Measurements from ENCODE around the gene CACNA1G.
A peak's percentile ranks its signal among the peaks of the same experiment; 100 is the strongest.

Gene CACNA1G

GRCh38 chr17:50533185-50533584 is 27.3 kb upstream of the CACNA1G start:
- FAIRE-seq (no peak), DNase-seq (ENCODE audit: low spot score) (no peak)

GRCh38 chr17:50533720-50534148 is 26.8 kb upstream of the CACNA1G start:
- DNase-seq (ENCODE audit: low spot score) (peak; percentile 50), FAIRE-seq (peak; percentile 9)

- DNase-seq (ENCODE audit: low spot score) (peak; percentile 86), FAIRE-seq (peak; percentile 86)
Measured at GRCh38 chr17:50534222-50534978, 26.1 kb upstream of the CACNA1G start.

DNA sequence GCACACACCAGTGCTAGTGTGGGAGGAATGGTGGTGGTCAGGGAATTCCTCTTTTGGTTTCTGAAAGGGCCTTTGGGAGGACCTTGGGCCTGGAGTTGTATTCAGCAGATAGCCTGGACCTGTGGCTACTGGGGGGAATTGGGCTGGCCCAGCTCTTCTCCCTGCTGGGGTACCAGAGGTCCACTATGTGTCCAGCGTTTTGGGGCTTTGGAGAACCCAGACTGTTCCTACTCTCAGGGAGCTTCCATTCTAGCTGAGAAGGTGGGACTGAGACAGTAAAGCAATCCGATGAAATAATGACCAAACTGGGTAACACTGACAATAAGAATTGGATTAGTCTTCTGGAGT is 25.6 kb upstream of the CACNA1G start:
- no peak for FAIRE-seq
- no peak for DNase-seq (ENCODE audit: low spot score)

DNA sequence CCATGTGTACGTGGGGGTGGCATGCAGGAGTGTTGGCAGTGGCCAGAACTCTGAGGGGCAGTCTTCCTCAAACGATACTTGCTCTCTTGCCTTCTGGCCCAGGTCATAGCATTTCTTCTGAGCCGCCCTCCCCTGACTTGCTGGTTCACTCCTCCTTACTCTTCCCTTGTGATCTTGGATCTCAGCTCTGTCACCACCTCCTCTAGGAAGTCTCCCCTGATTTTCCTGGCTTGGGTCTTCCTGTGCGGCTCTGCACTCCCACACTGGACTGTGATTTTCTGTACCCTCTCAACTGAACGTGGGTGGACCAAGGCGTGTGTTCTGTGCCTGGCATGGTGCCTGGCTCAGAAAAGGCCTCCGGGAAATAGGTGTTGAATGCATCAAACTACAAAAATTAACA is 25.1 kb upstream of the CACNA1G start:
- no peak for DNase-seq (ENCODE audit: low spot score)
- no peak for FAIRE-seq

DNA sequence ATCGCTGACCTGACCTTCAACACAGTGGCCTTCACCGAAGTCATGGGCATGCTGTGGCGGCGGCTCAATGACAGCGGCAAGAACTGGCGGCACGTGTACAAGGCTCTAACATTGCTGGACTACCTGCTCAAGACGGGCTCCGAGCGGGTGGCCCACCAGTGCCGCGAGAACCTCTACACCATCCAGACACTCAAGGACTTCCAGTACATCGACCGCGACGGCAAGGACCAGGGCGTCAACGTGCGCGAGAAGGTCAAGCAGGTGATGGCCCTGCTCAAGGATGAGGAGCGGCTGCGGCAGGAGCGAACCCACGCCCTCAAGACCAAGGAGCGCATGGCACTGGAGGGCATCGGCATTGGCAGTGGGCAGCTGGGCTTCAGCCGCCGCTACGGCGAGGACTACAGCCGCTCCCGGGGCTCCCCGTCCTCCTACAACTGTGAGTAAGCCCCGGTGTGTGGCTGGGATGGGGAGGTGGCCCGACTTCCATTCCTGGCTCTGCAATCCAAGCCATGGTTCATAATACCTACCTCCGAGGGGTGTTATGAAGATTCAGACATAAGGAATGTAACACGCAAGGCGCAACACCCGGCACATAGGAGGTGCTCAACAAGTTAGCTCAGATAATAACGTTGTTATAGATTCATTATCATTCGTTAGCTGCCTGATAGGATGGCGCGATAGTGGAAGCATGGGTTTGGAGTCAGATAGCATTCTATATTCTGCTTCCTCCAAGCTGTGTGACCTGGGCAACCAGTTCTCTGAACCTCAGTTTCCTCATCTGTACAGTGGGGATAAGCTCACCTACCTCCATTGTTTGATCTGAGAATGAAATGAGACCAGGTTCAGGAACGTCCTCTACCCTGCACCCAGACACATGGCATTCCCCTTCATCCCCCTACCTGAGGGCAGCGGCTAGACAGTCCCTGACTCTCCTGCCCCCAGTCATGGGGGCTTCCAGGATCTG is 23.6 kb upstream of the CACNA1G start:
- DNase-seq (ENCODE audit: low spot score), result no peak
- FAIRE-seq, result no peak

DNA sequence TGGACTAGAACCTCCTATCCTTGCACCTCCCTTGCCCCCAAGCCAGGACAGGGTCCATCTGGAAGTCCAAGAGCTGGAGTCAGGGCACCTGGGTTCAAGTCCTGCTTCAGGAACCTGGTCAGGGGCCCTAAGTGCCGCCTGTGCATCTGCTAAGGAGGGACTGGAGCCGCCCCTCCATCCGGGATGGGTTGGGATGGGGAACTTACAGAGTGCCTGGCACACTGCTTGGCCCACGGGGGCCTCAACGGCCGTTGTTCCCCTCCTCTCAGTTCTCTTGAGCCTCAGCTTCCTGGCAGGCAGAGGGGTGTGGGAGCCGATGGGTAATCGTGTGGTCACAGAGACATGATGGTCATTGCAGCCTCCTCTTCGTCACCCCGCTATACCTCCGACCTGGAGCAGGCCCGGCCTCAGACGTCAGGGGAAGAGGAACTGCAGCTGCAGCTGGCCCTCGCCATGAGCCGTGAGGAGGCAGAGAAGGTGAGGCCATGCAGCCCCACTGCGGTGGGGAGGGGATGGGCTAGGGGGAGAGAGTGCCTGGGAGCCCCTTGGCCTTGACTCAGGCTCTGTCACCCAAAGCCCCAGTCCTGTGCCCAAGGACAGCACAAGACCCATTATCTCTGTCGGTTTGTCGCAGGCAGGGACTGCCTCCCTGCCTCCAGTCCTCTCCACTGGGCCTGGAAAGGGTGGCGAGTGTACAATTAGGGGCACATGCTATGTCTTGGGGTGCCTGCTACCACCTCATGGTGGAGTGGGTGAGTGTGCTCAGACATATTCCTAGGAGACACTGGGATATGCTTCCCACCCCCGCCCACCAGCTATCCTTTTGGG is 22.6 kb upstream of the CACNA1G start:
- DNase-seq (ENCODE audit: low spot score) (no peak), FAIRE-seq (no peak)

GRCh38 chr17:50538549-50539410 is 21.7 kb upstream of the CACNA1G start:
- peak; percentile 5 for FAIRE-seq
- no peak for DNase-seq (ENCODE audit: low spot score)

GRCh38 chr17:50539762-50540559 is 20.6 kb upstream of the CACNA1G start:
- no peak for DNase-seq (ENCODE audit: low spot score)
- no peak for FAIRE-seq

GRCh38 chr17:50540560-50541401 is 19.7 kb upstream of the CACNA1G start:
- DNase-seq (ENCODE audit: low spot score) (no peak), FAIRE-seq (no peak)

GRCh38 chr17:50541402-50541715 is 19.2 kb upstream of the CACNA1G start:
- FAIRE-seq, result no peak
- DNase-seq (ENCODE audit: low spot score), result no peak

GRCh38 chr17:50541716-50542688 is 18.5 kb upstream of the CACNA1G start:
- FAIRE-seq, result peak; percentile 96
- peak; percentile 97 for DNase-seq (ENCODE audit: low spot score)

DNA sequence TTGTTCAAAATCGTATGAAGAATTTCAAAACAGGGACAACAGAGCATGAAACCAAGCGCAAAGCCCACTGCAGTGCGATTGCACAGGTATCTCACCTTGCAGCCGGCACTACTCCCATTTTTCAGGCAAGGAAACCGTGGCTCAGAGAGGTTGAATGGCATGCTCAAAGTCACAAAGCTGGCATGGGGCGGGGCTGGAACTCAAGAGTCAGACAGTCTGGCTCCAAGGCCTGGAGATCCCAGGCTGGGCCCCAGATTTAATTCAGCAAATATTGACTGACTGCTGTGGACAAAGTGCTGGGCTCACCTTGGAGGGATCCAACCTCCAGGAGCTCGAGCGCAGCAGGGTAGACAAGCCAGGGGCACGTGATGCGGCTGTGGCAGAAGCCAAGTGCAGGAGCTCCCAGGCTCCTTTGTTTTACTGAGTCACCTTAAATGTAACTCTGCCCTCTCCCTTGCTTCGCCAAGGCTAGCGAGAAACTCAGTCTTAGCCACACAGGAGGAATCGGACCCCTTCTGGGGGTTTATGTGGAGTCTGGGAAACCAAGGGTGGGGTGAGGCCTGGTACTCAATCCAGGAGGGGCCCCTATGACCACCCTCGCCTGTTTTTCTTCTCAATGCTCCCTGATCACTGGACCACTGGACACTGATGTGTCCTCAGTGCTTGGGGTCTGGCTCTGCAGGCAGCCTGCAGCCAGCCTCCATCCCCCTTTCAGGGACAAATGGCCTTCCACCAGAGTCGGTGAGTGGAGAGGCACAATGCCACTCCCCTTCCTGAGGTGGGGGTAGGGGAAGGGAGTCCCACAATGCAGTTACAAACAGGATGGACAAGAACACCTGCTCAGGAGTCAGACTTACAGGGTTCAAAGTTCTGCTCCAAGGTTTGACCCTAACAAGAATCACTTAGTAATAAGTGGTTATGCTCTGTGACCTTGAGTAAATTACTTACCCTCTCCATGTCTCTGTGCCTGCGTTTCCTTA is 17.4 kb upstream of the CACNA1G start:
- FAIRE-seq, result no peak
- peak; percentile 60 for DNase-seq (ENCODE audit: low spot score)

- DNase-seq (ENCODE audit: low spot score) (no peak), FAIRE-seq (no peak)
Measured at GRCh38 chr17:50544516-50544915, 16.0 kb upstream of the CACNA1G start.

GRCh38 chr17:50545311-50545710 is 15.2 kb upstream of the CACNA1G start:
- DNase-seq (ENCODE audit: low spot score) (no peak), FAIRE-seq (no peak)

DNA sequence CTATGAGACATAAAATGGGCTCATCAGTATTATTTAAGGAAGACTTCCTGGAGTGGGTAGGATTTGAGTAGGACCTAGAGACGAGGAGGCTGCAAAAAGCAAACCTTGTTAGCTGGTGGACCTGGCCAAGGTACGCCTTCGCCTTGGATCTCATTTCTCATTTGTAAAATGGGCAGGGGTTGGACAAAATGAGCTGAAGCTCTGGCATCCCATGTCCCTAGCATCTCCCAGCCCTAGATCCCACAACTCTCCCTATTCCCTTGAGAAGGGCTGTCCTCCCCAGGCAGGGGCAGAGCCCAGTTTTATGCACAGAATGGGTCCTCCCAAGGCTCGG is 13.8 kb upstream of the CACNA1G start:
- no peak for DNase-seq (ENCODE audit: low spot score)
- no peak for FAIRE-seq
